Measurements from ENCODE around the gene SMYD3. TPM values are rescaled to one million over a fixed set of nuclear protein-coding genes. Genes with fewer than 3 reads are reported as not detected.

Gene SMYD3
- total RNA-seq, 1 donor, result 45.5 TPM

GRCh38 chr1:245869847-245870246 lies 637.2 kb downstream of the SMYD3 start:
- TF ChIP-seq CTCF (IDR thresholded peaks at IDR 0.05; ENCODE audit: insufficient read depth, low read length), result no peak
- no peak for DNase-seq (ENCODE audit: low read depth)

GRCh38 chr1:245867738-245868137 lies 639.3 kb downstream of the SMYD3 start:
- no peak overlapping the region for H3K4me3 ChIP-seq (ENCODE audit: low read depth, low read length)
- no peak for TF ChIP-seq CTCF (IDR thresholded peaks at IDR 0.05; ENCODE audit: insufficient read depth, low read length)
- no peak for DNase-seq (ENCODE audit: low read depth)

More at GRCh38 chr1:245869847-245870246, 637.2 kb downstream of the SMYD3 start:
- no peak overlapping the region for H3K4me3 ChIP-seq (ENCODE audit: low read depth, low read length)

- no peak overlapping the region for H3K4me3 ChIP-seq (ENCODE audit: low read depth, low read length)
- no peak for TF ChIP-seq CTCF (IDR thresholded peaks at IDR 0.05; ENCODE audit: insufficient read depth, low read length)
- no peak for DNase-seq (ENCODE audit: low read depth)
Measured at GRCh38 chr1:245864872-245865271, 642.2 kb downstream of the SMYD3 start.

- TF ChIP-seq CTCF (IDR thresholded peaks at IDR 0.05; ENCODE audit: insufficient read depth, low read length), result no peak
Measured at GRCh38 chr1:245863566-245864184, 643.4 kb downstream of the SMYD3 start.

GRCh38 chr1:245862812-245863540 lies 644.1 kb downstream of the SMYD3 start:
- no peak for DNase-seq (ENCODE audit: low read depth)
- H3K4me3 ChIP-seq (ENCODE audit: low read depth, low read length), result no peak overlapping the region
- TF ChIP-seq CTCF (IDR thresholded peaks at IDR 0.05; ENCODE audit: insufficient read depth, low read length), result no peak

More at GRCh38 chr1:245863566-245864184, 643.4 kb downstream of the SMYD3 start:
- H3K4me3 ChIP-seq (ENCODE audit: low read depth, low read length), result no peak overlapping the region
- no peak for DNase-seq (ENCODE audit: low read depth)

- peak; percentile 99 for DNase-seq (ENCODE audit: low read depth)
- peak; percentile 36 for TF ChIP-seq CTCF (IDR thresholded peaks at IDR 0.05; ENCODE audit: insufficient read depth, low read length)
- H3K4me3 ChIP-seq (ENCODE audit: low read depth, low read length), result no peak overlapping the region
Measured at GRCh38 chr1:245860657-245861544, 646.2 kb downstream of the SMYD3 start.

Measured in fibroblast of the aortic adventitia (primary cell).